Activated naive CD4-positive, alpha-beta T cell treated with anti-CD3 and anti-CD28 coated beads, Interleukin-2, amount 50 U/mL, for 16 hours (primary cell): ENCODE measurements around the gene FOS.

Experiments used
- DNase-seq: peaks from one replicate; pipeline ENCODE4 v3.0.0-alpha.2; 2020

The FOS gene

DNA sequence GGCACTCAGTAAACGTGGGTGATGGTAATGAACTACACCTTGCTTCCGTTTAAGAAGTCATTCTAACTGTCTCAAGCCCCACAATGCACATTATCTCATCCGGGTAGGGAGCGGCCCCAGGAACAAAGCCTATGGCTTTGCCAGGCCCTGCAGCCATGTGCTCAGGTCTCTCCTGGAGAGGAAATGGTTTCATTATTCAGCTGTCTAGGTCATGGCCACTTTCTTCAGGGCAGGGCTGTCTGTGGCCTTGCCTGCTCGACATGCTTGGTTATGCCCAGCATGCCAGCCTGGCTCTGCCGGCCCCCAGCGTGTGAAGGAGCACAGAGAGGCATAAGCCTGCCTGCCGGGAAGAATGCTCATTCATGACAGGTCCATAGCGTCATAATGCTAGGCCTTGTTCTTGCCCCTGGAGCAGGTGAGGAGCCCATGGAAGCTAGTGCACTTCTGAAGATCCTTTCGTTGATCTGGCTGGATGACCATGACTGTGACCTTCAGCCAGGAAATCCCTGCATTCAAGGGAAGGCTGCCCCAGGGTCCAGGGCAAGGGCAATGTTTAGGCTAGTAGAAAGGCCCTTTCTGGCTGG lies 26.3 kb upstream of the FOS start:
- DNase-seq = no peak

DNA sequence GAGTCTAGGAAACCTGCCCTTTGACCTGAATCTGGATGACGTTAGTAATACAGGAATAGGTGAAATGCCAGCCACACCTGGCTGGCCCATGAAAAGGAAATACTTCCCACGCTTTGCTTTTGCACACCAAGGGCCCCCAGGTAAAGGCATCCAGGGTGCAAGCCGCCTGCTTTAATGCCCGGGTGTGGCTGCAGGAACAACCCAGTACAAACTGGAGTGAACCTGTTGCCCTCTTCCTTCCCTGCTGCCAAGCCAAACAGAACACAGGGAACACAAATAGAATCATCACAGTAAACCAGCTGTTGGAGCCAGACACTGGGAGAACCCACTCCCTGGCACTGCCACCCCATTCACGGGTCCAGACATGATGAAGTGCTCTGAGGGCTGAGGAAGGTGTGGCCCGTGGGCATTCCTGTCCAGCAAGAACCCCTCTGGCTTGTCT lies 24.2 kb upstream of the FOS start:
- DNase-seq = no peak

DNA sequence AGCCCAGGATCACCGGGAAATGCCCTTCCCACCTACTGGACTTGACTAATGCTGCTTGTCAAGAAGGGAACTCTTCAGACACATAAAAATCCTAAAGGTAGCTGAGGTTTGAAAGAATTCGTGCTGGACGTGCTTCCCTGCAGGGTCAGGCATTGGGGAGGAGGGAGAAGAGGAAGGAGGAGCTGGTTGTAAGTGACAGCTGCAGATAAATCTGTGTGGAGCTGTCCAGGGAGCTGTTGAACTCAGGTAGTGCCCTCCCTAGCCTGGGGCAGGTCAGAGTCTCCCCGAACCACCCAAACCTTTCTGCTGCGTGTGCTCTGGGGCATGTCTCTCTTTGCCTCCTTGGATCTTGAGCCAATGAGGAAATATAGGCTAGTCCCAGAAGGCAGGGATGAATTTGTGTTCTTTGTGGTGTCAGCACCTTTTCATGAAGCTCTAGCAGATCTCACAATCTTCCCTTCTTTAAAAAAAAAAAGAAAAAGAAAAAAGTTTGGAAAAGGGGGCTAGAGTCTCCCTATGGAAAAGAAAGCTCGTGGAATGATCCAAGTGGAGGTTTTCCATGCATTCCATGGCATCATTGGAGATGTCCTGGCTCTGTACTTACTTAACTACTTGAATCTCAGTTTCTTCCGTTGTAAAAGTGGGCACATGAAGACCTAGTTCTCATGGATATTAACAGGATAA lies 23.6 kb upstream of the FOS start:
- DNase-seq = no peak

DNA sequence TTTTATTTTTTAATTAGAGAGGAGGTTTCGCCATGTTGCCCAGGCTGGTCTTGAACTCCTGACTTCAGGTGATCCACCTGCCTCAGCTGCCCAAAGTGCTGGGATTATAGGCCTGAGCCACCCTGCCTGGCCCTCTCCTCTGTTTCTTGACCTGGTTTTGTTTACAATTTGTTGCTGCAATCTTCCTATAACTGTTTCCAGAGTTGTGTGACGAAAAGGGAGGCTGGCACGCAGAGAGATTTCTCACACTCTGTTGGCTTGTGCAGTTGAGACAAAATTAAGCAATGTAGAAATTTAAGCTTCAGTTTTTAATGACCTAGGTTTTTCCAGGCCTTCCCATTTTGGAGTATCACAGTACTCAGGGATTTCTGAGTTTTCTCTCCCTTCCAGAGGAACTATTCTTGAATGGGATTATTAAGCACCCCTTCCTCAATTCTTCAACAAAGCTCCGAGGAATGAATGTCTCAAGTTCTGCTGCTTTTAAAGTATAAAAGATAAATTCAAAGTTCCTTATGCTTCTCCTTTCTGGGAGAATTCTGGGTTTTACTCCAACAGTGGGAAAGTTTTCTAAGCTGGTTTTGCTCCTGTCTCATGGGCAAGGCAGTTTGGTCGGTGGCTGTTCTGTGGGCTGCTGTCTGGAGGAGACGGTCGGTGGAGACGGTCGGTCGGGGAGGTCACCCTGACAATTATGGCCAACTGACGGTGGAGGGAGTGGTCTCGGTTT lies 20.4 kb upstream of the FOS start:
- no peak for DNase-seq

- peak; percentile 99 for DNase-seq
Measured at GRCh38 chr14:75258803-75259509, 19.7 kb upstream of the FOS start.

- no peak for DNase-seq
Measured at GRCh38 chr14:75259510-75259855, 19.1 kb upstream of the FOS start.

- no peak for DNase-seq
Measured at GRCh38 chr14:75260025-75260763, 18.4 kb upstream of the FOS start.

GRCh38 chr14:75261820-75262219 lies 16.8 kb upstream of the FOS start:
- no peak for DNase-seq

- DNase-seq = no peak
Measured at GRCh38 chr14:75262641-75263040, 16.0 kb upstream of the FOS start.

DNA sequence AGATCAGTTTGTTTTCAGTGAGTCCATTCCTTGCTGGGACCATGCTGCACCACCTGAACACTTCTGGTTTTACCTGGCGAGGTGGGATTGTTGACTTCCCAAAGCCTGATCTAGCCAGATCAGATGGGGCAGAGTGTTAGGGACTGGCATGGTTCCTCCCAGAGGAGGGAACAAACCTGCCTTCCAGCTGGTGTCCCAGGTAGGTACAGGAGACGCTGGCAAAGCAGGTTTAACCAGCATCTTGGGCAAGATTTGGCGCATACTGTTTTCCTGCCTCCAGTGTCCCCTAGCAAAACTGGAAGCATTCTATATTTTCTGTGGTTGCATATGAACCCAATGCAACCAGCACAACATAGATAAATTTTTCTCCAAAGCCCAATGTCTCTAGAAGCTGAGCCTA lies 14.6 kb upstream of the FOS start:
- no peak for DNase-seq

GRCh38 chr14:75267141-75267721 lies 11.4 kb upstream of the FOS start:
- DNase-seq = no peak

GRCh38 chr14:75268633-75269550 lies 9.7 kb upstream of the FOS start:
- no peak for DNase-seq

DNA sequence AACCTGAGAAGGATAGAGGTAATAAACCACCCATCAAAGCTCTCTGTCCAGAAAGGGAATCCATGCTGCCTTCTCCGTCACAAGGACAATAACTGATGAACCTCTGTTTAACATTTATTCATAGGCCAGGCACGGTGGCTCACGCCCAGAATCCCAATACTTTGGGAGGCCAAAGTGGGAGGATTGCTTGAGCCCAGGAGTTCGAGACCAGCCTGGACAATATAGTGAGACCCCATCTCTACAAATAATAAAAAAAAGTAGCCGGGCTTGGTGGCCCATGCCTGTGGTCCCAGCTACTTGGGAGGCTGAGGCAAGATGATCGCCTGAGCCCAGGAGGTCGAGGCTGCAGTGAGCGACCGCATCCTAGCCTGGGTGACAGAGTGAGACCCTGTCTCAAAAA lies 7.1 kb upstream of the FOS start:
- DNase-seq = no peak

DNA sequence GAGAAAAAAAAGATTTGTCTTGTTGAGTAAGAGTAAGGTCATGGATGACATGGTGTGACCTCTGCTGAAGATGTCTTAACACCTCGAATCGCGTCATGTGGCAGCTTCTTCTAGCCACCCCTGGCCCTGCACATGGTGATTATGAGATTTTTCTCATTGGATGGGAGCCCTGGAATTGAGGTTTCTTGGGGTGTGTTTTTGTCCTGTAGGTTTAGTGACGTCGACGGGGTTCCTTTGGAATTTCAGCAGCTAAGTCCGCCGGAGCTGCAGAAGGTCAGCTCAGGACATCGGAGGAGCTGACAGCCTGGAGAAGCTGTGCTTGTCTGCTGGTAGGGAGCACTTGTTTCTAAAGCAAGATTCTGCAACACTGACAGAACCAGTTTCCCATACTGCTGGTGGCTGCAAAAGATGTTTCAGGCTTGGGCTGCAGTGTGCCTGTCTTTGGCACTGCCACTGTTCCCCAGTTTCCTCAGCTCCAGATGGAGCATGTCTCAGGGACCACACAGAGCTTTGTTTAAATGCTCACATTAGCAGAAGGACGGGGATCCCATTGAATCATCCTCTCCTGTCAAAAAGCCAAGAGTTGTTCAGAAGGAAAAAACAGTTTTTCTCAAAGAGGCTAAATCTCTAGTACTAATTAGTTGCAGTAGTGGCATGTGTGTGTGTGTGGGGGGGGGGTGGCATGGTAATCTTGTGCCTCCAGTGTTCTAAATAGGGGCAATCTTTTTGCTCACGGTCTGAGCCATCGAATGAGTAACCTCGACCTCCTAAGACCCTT lies 5.2 kb upstream of the FOS start:
- DNase-seq = no peak

- DNase-seq = no peak
Measured at GRCh38 chr14:75274050-75274898, 4.4 kb upstream of the FOS start.

- no peak for DNase-seq
Measured at GRCh38 chr14:75274899-75275569, 3.6 kb upstream of the FOS start.

GRCh38 chr14:75275598-75275997 lies 3.0 kb upstream of the FOS start:
- DNase-seq = no peak

DNA sequence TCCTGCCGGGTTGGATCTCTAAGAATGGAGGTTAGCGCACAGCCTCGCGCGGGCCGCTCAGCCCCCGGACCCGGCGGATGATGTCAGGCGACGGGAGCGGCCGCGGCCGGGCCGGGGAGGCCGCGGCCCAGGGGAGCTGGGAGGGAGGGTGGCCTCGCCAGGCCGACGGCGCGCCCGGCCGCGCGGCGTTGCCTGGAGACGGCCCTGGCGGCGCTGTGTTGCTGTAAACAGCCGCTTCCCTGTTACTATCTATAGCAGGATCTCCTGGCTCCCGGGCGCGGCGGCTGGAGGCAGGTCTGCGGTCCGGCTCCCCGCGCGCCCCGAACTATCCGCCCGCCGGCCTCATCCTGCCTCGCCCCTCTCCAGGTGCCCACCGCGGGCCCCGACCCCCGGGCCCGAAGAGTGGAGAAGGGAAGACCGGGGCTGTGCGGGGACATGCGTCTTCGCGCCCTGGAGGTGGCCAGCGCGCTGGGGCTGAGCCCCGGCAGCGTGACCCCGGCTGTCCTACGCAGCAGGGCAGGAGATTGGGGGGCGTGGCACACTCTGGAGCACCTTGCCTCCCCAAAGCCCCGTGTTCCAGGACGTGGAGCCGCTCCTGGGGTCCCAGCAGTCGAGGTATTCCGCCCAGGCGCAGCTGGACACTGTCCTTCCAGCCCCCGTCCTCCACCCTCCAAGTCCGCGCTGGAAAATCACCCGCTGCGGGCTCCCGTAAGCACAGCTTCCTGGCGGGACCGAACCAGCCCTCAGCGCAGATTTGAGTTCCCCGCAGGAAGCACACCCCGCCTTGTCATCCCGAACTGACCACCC lies 1.4 kb upstream of the FOS start:
- DNase-seq = no peak
